Measurements from ENCODE around the gene FAM219A.
"Not testable (repeated sequence)": the region's sequence is repeated elsewhere in the genome, so short reads cannot be mapped to it uniquely, and the experiment has no call there.

GRCh38 chr9:34481620-34482019 lies 23.2 kb upstream of the FAM219A start:
- TF ChIP-seq CTCF (IDR thresholded peaks at IDR 0.05; ENCODE audit: poor library complexity); EZH2 (IDR thresholded peaks at IDR 0.05; ENCODE audit: borderline replicate concordance): not testable (repeated sequence)

Measured in hepatocyte (in vitro differentiated cells).